ENCODE data around the gene SLAIN2.
"Not testable (repeated sequence)": the region's sequence is repeated elsewhere in the genome, so short reads cannot be mapped to it uniquely, and the experiment has no call there.

The SLAIN2 gene

GRCh38 chr4:48432017-48432416, 90.7 kb downstream of the SLAIN2 start:
- no peak for DNase-seq (ENCODE audit: extremely low read depth in 1 of 2, low read depth in 1 of 2)

GRCh38 chr4:48436318-48436717, 95.0 kb downstream of the SLAIN2 start:
- no peak for DNase-seq (ENCODE audit: extremely low read depth in 1 of 2, low read depth in 1 of 2)

- no peak for DNase-seq (ENCODE audit: extremely low read depth in 1 of 2, low read depth in 1 of 2)
These were observed 98.7 kb downstream of the SLAIN2 start for GRCh38 chr4:48439988-48440387.

- DNase-seq (ENCODE audit: extremely low read depth in 1 of 2, low read depth in 1 of 2): not testable (repeated sequence)
These were observed 99.6 kb downstream of the SLAIN2 start for GRCh38 chr4:48440914-48441313.

GRCh38 chr4:48445704-48446103, 104.4 kb downstream of the SLAIN2 start:
- no peak for DNase-seq (ENCODE audit: extremely low read depth in 1 of 2, low read depth in 1 of 2)

GRCh38 chr4:48446642-48447041, 105.3 kb downstream of the SLAIN2 start:
- DNase-seq (ENCODE audit: extremely low read depth in 1 of 2, low read depth in 1 of 2): no peak

- no peak for DNase-seq (ENCODE audit: extremely low read depth in 1 of 2, low read depth in 1 of 2)
These were observed 107.8 kb downstream of the SLAIN2 start for GRCh38 chr4:48449151-48449550.

GRCh38 chr4:48450740-48451139, 109.4 kb downstream of the SLAIN2 start:
- no peak for DNase-seq (ENCODE audit: extremely low read depth in 1 of 2, low read depth in 1 of 2)

GRCh38 chr4:48451656-48452055, 110.3 kb downstream of the SLAIN2 start:
- not testable (repeated sequence) for DNase-seq (ENCODE audit: extremely low read depth in 1 of 2, low read depth in 1 of 2)

- no peak for DNase-seq (ENCODE audit: extremely low read depth in 1 of 2, low read depth in 1 of 2)
These were observed 113.3 kb downstream of the SLAIN2 start for GRCh38 chr4:48454591-48454990.

GRCh38 chr4:48461000-48461399, 119.7 kb downstream of the SLAIN2 start:
- no peak for DNase-seq (ENCODE audit: extremely low read depth in 1 of 2, low read depth in 1 of 2)

GRCh38 chr4:48462363-48462762, 121.0 kb downstream of the SLAIN2 start:
- DNase-seq (ENCODE audit: extremely low read depth in 1 of 2, low read depth in 1 of 2): no peak

GRCh38 chr4:48467442-48467841, 126.1 kb downstream of the SLAIN2 start:
- no peak for DNase-seq (ENCODE audit: extremely low read depth in 1 of 2, low read depth in 1 of 2)

- no peak for DNase-seq (ENCODE audit: extremely low read depth in 1 of 2, low read depth in 1 of 2)
These were observed 126.6 kb downstream of the SLAIN2 start for GRCh38 chr4:48467891-48468290.

- DNase-seq (ENCODE audit: extremely low read depth in 1 of 2, low read depth in 1 of 2): no peak
These were observed 128.8 kb downstream of the SLAIN2 start for GRCh38 chr4:48470137-48470536.

GRCh38 chr4:48470570-48470969, 129.2 kb downstream of the SLAIN2 start:
- no peak for DNase-seq (ENCODE audit: extremely low read depth in 1 of 2, low read depth in 1 of 2)

- no peak for DNase-seq (ENCODE audit: extremely low read depth in 1 of 2, low read depth in 1 of 2)
These were observed 131.5 kb downstream of the SLAIN2 start for GRCh38 chr4:48472794-48473193.

- no peak for DNase-seq (ENCODE audit: extremely low read depth in 1 of 2, low read depth in 1 of 2)
These were observed 134.4 kb downstream of the SLAIN2 start for GRCh38 chr4:48475770-48476169.

All from stimulated activated CD8-positive, alpha-beta memory T cell treated with anti-CD3 and anti-CD28 coated beads, Interleukin-7, amount 100 ng/mL, for 48 hours (primary cell).